Measurements from ENCODE around the gene ARHGAP22.

GRCh38 chr10:48609441-48609840, 4.6 kb upstream of the ARHGAP22 start:
- TF ChIP-seq POLR2A (IDR thresholded peaks at IDR 0.05) (no peak), CTCF (IDR thresholded peaks at IDR 0.05) (no peak)

All from tibial nerve (tissue), 3 donors.